T follicular helper cell (primary cell): ENCODE results near the gene GPER1.

ENCODE experiments used
- DNase-seq: peaks from one replicate; pipeline ENCODE4 v3.0.0-alpha.2; 2020; ENCODE audit warnings: low read depth

GPER1 gene

DNA sequence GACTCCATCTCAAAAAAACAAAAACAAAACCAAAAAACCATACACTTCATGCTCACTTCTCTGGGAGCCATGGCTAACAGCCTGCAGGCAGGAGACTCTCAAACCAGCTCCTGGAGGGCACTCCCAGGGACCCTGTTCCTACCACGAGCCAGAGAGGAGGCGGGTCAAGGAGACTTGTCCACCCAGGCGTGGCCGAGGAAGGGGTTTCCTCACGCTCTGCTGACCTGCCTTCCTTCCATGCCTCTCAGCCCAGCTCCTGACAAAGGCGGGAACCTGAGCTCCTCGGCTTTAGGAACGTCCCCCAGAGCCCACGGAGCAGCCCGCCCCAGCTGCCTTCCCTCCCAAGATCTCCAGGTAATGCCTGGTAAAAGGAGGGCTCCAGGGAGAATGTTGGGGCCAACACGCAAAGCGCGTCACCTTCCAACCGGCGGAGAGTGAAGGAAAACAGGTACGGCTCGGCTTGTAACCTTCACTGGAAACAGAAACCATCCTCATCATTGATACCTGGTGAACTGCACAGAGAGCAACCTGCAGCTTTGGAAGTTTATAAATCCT lies 34.0 kb upstream of the GPER1 start:
- DNase-seq = no peak

DNA sequence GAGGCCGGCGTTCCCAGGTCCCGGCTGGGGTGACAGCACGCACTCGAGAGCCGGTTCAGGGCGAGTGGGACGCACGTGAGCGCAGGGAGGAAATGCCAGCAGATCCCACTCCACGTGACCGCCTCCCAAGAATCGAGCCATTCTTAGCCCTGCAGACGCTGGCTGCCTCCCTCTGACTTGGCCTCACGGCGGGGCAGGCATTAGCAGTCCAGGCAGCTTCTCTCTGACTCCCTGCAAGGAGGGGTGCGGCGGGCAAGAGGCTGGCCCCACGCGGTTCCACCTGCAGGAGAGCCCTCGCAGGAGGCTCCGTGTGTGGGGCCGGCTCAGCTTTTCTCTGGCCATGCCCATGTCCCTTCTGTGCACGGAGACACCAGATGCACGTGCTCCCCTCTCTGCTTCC lies 33.5 kb upstream of the GPER1 start:
- no peak for DNase-seq

DNA sequence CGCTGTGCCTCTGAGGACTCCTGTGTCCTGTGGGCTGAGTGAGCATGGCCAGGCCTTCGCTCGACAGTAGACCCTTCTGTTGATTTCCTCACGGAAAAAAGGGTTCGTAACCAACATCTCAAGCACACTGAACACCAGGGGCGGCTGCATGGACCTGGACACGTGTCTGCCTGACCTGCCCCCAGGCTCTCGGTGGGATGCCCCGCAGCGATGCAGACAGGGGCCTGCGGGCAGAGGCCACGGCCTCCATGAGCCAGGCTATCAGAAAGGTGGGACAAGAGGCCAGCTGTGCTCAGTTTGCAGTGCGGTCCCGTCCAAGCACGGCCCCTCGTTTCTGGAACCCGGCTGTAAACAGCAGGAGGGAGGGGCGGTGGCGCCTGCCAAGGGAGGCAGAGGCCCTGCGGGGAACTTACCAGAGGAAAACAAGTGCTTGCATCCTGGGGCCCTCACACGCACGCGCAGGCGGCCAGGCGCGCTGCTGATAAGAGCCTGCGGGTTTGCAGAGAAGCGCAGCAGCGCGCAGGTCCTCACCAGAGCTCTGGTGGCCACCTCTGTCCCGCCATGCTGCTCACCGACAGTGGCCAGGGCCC lies 33.0 kb upstream of the GPER1 start:
- peak; percentile 27 for DNase-seq

DNA sequence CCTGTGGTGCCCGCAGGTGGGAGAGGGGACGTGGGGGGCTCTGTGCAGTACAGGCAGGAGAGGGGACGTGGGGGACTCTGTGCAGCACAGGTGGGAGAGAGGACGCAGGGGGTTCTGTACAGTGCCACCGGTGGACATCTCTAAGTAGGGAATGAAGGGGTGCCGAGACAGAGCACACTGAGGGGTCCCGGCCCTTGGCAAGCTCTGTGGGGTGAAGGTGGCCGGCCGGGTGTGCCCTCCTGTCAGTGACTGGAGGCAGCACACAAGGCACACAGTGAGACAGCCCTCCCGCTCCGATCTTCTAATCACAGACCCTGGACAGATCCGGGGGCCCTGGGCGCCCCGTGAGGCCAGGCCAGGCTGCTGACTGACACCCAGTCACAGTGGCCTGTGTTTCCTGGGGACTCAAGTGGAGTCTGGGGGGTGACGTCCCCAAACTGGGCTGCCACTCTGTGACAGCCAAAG lies 32.4 kb upstream of the GPER1 start:
- DNase-seq = no peak

DNA sequence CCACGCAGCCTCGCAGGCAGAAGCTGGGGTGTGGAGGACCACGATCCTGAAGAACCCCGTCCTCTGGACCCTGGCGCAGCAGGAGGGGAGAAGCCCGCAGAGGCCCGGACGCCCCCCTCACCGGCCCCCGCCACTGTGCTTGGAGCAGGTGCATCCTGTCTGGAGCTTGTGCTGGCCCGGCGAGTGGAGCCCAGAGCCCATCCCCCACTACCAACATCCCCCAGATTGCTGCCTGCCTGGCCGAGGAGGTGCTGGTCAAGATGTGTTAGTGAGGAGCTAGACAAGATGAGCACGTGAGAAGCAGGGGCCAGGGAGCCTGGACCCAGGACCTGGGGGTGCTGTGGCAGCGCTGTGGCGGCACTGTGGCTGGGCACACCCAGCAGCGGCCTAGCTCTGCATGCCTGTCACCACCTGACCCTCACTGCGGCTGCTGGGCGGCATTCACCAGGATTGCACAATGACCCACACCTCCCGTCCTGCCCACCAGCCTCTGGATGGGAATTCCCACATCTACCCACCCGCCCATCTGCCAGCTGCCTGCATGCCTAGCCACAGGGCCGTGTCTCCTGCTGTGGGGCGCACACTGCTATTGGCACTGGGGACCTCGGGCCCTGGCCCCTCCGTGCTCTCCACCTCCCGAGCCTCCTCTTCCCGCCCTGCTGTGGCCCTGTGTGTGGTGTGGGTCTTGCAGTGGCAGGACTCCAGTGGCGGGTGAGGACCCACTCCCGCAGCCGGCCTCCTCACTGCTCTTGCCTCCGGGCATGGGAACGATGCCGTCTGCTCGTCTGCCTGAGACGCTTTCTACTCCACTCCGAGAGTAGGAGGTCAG lies 31.7 kb upstream of the GPER1 start:
- no peak for DNase-seq

DNA sequence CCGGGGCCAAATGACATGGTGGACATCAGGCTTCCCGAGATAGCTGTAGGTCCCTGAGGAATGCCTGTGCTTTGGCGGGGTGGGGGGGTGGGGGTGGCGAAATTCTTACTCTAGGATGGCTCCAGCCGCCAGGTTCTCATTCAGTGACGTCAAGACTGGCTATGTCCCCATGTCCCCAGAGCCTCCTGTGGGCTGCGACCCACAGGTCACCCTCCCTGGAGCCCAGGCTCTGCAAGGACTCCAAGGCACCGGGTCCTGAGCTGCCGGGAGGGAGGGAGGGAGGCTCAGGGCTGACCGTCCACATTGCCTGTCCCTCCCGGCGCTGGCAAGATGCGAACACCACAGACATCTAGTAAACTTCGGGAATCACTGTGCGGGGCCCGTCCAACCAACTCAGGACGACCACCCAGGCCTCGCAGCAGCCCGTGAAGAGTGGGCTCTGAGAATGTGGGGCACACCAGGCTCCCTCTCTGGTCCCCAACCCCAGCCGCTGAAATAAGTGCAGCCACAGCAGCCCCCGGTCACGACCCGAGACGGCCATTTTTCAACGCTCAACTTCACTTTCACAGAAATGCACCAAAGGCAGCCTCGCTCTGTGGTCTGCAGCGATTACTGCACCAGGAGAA lies 31.0 kb upstream of the GPER1 start:
- DNase-seq = no peak

DNA sequence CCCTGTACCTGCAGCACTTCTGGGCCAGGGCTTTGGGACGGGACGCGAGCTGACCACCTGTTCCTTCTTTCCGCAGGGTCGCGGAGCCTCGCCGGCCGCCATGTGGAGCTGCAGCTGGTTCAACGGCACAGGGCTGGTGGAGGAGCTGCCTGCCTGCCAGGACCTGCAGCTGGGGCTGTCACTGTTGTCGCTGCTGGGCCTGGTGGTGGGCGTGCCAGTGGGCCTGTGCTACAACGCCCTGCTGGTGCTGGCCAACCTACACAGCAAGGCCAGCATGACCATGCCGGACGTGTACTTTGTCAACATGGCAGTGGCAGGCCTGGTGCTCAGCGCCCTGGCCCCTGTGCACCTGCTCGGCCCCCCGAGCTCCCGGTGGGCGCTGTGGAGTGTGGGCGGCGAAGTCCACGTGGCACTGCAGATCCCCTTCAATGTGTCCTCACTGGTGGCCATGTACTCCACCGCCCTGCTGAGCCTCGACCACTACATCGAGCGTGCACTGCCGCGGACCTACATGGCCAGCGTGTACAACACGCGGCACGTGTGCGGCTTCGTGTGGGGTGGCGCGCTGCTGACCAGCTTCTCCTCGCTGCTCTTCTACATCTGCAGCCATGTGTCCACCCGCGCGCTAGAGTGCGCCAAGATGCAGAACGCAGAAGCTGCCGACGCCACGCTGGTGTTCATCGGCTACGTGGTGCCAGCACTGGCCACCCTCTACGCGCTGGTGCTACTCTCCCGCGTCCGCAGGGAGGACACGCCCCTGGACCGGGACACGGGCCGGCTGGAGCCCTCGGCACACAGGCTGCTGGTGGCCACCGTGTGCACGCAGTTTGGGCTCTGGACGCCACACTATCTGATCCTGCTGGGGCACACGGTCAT lies 30.3 kb upstream of the GPER1 start:
- no peak for DNase-seq

DNA sequence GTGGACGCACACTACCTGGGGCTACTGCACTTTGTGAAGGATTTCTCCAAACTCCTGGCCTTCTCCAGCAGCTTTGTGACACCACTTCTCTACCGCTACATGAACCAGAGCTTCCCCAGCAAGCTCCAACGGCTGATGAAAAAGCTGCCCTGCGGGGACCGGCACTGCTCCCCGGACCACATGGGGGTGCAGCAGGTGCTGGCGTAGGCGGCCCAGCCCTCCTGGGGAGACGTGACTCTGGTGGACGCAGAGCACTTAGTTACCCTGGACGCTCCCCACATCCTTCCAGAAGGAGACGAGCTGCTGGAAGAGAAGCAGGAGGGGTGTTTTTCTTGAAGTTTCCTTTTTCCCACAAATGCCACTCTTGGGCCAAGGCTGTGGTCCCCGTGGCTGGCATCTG lies 29.6 kb upstream of the GPER1 start:
- DNase-seq = no peak

DNA sequence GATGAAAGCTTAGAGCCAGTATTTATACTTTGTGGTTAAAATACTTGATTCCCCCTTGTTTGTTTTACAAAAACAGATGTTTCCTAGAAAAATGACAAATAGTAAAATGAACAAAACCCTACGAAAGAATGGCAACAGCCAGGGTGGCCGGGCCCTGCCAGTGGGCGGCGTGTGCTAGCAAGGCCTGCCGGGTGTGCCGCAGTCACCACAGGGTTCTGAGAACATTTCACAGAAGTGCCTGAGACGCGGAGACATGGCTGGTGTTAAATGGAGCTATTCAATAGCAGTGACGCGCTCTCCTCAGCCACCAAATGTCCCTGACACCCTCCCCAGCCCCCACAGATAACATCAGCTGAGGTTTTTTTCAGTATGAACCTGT lies 29.1 kb upstream of the GPER1 start:
- DNase-seq = no peak

DNA sequence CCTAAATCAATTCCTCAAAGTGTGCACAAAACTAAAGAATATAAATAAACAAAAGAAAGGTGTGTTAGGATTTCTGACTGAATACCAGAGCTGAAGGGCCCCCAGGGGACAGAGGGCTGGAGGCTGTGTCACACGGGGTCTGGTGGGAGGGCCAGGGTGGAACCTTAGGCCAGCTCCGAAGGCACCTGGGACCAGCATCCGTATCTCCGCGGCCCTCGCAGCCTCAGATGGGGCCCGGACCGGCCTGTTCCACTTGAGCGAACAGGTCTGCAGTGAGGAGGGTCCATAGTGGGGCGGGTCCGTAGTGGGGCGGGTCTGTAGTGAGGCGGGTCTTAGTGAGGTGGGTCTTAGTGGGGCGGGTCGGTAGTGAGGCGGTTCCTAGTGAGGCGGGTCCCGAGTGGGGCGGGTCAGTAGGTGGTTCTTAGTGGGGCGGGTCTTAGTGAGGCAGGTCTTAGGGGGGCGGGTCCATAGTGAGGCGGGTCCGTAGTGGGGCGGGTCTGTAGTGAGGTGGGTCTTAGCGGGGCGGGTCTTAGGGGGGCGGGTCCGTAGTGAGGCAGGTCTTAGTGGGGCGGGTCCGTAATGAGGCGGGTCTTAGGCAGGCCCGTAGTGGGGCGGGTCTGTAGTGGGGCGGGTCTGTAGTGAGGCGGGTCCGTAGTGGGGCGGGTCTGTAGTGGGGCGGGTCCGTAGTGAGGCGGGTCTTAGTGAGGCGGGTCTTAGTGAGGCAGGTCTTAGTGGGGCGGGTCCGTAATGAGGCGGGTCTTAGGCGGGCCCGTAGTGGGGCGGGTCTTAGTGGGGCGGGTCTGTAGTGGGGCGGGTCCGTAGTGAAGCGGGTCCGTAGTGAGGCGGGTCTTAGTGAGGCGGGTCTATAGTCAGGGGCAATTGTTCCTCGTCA lies 28.5 kb upstream of the GPER1 start:
- DNase-seq = no peak

DNA sequence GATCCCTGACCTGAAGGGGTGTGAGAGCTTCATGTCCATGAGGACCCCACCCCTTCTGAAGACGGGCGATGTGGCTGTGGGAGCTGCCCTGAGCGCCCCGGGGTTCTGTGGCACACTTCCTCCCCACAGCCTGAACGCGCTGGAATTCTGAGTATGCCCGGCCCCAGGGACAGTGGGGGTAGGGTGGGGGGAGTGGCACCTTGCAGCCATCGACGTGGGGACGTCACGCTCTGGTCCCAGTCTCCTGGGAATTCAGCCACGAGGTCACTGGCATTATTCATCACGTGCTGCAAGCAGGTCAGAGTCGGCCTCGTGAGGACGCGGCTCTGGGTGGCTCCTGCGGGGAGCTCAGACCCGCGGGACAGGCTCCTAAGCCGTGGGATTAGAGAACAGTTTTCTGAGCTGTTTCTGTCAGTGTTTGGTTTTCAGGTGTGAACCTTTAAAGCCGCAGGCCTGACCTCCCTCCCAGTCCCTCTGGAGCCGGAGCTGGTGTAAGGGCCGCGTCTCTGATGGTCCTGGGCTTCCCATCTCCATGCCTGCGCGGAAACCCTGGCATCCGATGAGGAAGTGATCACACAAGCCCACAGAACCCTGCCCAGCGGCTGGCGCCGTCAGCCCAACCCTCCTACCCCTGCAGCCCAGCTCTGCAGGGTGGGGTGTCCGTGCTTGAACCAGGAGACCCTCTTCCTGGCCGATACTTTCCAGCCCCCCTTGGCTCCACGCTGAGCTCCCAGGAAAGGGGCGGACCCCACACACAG lies 27.4 kb upstream of the GPER1 start:
- no peak for DNase-seq

DNA sequence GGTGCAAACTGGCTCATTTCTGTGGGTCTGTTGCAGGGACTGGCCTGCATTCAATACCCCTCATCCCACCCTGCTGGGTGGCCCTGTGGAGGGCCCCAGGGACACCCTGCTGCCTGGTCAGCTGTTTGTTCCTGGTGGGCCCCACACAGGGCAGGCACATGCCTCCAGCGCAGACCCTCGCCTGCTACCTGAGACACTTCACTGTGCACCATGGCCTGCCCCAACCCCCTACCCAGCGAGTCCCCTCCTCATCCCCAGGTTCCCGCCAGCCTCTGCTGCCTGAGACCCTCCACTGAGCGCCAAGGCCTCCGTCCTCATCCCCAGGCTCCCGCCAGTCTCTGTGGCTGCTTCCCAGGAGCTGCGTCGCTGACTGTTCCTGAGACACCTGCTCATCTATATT lies 26.7 kb upstream of the GPER1 start:
- no peak for DNase-seq

DNA sequence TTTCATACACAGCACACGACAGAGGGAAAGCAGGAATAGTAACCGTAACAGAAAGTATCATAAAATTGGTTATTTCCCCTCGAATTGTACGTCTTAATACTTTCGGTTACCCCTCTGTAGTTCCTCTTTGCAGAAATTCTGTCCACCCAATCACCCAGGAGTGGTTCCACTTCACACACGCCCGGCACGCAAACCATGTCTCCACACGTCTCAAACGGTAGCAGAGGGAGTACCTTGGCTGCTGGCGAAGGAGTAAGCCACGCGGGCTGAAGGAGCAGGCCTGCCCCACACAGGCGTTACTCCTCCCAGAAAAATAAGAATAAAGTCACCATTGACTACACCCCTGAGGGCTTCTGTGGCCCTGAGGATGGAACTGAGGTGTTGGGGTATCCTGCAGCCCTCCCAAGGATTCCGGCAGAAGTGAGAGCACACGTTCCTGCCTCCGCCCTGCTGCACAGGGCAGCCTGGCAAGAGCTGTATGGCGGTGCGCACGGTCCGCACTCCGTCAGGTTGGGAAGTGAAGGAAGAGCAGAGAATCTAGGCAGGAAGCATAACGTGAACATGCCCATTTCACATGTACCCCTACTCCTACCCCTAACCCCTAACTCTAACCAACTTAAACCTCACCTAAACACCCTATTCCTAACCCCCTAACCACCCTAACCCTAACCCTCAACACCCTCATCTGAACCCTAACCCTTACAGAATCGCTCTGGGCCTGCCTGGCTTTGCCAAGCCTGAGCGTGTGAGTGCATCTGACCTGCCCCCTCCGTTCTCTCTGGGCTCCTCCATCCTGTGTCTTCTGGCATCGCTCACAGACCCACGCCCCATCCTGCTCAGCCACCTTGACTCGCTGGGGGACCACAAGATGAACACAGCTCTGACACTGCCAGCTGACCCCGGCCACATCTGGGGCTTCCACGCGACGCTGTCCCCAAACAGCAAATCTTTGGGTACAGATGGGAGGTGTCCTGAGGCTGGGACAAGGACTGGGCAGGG lies 25.3 kb upstream of the GPER1 start:
- DNase-seq = no peak

DNA sequence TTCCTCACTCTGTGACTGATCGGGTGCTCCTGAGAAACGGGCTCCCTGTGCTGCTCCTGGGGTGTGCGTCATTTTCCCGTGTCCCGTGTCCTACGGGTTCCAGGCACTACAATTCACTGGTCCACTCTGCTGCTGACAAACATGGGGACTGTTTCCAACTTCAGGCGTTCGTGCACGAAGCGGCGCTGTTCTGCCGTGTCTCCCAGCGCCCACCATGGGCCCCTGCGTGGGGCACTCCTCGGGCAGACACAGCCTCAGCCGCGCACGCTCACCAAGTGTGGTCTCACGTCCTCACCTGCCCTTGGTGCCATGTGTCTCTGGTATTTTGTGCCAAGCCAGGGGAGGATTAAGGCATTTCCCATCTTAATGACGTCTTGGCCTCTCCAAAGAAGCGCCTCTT lies 24.6 kb upstream of the GPER1 start:
- no peak for DNase-seq

DNA sequence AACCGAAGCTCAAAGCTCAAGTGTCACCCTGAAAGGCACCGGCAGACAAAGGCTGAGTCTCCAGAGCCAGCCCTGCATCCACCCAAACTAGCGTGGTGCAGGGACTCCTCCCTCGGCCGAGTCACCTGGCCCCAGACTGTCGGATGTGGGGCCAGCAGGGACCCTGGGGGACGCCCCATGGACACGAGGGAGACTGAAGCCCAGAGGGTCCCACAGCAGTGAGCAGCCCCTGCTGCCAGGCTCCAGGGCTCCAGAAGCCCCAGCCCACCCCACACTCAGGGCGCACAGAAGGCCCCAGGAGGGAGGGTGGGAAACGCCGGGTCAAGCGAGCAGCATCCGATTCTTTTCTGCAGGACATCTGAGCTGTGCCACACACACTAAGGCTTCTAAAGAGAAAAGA lies 23.3 kb upstream of the GPER1 start:
- no peak for DNase-seq

DNA sequence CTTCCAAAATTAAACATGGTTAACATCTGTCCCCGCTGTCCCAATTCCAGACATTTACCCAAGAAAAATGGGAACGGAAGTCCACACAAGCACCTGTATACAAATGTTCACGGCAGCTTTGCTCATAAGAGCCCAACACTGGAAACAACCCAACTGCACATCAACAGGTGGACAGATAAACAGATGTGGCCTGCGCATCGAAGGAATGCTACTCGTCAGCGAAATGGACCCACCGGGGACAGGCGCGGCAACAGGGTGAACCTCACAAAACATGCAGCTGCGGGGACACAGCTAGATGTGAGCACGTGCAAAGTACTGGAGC lies 22.7 kb upstream of the GPER1 start:
- DNase-seq = no peak

DNA sequence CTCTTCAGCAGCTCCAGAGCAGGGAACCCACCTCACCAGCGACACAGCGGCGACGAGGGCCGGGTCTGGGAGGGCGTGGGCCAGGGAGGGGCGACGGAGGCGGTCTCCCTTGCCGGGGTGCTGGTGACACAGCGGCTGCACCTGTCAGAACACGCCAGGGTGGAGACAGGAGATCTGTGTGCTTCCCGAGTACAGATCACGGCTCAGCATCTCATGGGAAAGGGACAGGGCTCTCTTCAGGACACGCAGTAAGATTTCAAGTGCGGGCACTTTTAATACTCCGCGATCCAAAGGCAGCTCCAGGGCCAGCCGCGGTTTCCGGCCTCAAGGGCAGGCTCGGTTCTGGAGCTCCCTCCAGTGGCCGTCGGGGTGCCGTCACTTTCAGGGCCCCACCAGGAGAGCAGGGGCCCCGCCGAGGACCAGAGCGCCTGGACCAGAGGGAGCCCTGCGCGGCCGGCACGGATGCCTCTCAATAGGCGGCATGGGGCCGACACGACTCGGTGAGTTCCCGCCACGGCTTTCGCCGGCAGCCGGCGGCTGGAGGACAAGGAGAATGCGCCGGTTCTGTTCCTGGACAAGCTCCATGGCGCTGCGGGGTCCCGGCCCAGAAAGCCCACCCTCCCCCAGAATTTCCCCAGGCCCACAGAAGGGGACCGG lies 22.2 kb upstream of the GPER1 start:
- DNase-seq = peak; percentile 74

DNA sequence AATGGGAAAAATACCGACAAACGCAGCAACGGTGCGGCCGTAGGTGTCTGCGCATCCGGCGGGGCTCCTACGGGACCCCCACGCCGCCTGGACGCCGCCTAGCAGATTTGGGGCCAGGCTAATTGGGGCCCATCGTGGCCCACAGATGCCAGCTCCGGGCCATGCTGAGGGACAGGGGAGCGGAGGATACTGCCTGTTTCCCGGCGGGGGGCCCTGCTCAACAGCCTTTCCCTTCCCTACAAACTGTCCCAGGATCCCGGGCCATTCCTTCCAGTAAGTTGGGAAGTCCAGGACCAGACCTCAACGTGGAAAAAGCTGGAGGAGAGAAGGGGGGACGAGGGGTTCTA lies 21.7 kb upstream of the GPER1 start:
- DNase-seq = no peak

DNA sequence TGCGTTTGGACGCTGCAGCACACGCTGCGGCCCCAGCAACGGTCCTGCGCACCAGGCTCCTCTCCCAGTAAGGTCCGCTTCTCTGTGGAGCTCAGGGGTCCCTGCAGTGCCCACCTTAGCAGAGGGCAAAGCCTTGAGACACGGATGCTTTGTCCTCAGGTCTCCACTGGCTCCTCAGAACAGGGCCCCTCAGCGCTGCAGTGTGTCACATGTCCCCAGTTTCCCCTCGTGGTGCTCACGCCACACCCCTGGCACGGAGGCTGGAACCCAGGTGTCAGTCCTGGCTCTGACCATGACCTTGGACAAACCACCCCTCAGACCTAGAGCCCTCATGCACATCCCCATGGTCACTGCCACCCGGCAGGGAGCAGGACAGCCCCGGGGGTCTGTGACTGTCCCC lies 19.9 kb upstream of the GPER1 start:
- no peak for DNase-seq
